PC-3 (cell line): ENCODE data around the gene RAB3B. TPM values are rescaled to one million over a fixed set of nuclear protein-coding genes. Genes with fewer than 3 reads are reported as not detected.

Experiments
- ATAC-seq: fragments of 200-7000 bp; cut with Tn5 transposase; 2 replicates; pipeline ENCODE4 v1.9.1; 2020; ENCODE audit warnings: mild to moderate bottlenecking, moderate library complexity
- BruUV-seq: library from RNA; stranded (reverse); fragments of 400-500 nt; replicated peaks from 2 replicates; lab custom pipeline; 2021; lab: Mats Ljungman, UMichigan
- CTCF ChIA-PET: fragments of 300-600 bp; sonication (Branson Sonifier 250); formaldehyde crosslinking; loops from one replicate; lab custom pipeline; 2022; ENCODE audit warnings: antibody characterized with exemption; lab: Charles Lee
- POLR2A ChIA-PET: fragments of 300-600 bp; sonication (Branson Sonifier 250); formaldehyde crosslinking; loops from one replicate; lab custom pipeline; 2022; ENCODE audit warnings: antibody characterized with exemption; ENCODE audit not compliant: unreplicated experiment; lab: Charles Lee
- DNase-seq: peaks from one replicate; pipeline ENCODE4 v3.0.0-alpha.2; 2015
- H2AFZ ChIP-seq: fragments of 300-600 bp; sonication (generic); 2 replicates; pipeline ENCODE4 v1.6.0; 2016; ENCODE audit warnings: antibody characterized with exemption, low read length
- H3F3A ChIP-seq: fragments of 300-600 bp; sonication (generic); one replicate; pipeline ENCODE4 v1.6.0; 2017; ENCODE audit warnings: antibody characterized with exemption, low read length, control low read depth, mild to moderate bottlenecking; ENCODE audit not compliant: unreplicated experiment
- H3K27ac ChIP-seq: fragments of 300-600 bp; sonication (generic); 2 replicates; pipeline ENCODE4 v1.5.1; 2016; ENCODE audit warnings: mild to moderate bottlenecking, low read length
- H3K27me3 ChIP-seq: fragments of 300-600 bp; sonication (generic); 2 replicates; pipeline ENCODE4 v1.6.1; 2016; ENCODE audit warnings: low read length, mixed read lengths
- H3K36me3 ChIP-seq: fragments of 300-600 bp; sonication (generic); 2 replicates; pipeline ENCODE4 v1.6.1; 2016; ENCODE audit warnings: low read depth, mixed run types, low read length, mixed read lengths
- H3K4me1 ChIP-seq: fragments of 300-600 bp; sonication (generic); 2 replicates; pipeline ENCODE4 v1.5.1; 2016; ENCODE audit warnings: low read length; ENCODE audit not compliant: insufficient read depth
- H3K4me2 ChIP-seq: fragments of 300-600 bp; sonication (generic); 2 replicates; pipeline ENCODE4 v1.6.0; 2016; ENCODE audit warnings: low read length
- H3K4me3 ChIP-seq: fragments of 300-600 bp; sonication (generic); 2 replicates; pipeline ENCODE4 v1.5.1; 2016; ENCODE audit warnings: mild to moderate bottlenecking, low read length, mixed read lengths
- H3K79me2 ChIP-seq: fragments of 300-600 bp; sonication (generic); 2 replicates; pipeline ENCODE4 v1.6.1; 2017; ENCODE audit warnings: low read length, mixed read lengths
- H3K9ac ChIP-seq: fragments of 300-600 bp; sonication (generic); 2 replicates; pipeline ENCODE4 v1.6.0; 2016; ENCODE audit warnings: mild to moderate bottlenecking, low read length
- H3K9me2 ChIP-seq: fragments of 300-600 bp; sonication (generic); replicated peaks from 2 replicates; pipeline ENCODE4 v1.6.1; 2016; ENCODE audit warnings: mixed run types, low read length, mixed read lengths
- H3K9me3 ChIP-seq: fragments of 300-600 bp; sonication (generic); 2 replicates; pipeline ENCODE4 v1.6.1; 2016; ENCODE audit warnings: low read length, mixed read lengths
- H4K20me1 ChIP-seq: fragments of 300-600 bp; sonication (generic); 2 replicates; pipeline ENCODE4 v1.6.1; 2016; ENCODE audit warnings: low read length, mixed read lengths
- EZH2 ChIP-seq: fragments of 300-600 bp; sonication (generic); IDR thresholded peaks from one replicate; pipeline ENCODE4 v1.6.1; 2017; ENCODE audit warnings: antibody characterized with exemption, mild to moderate bottlenecking, low read length; ENCODE audit not compliant: unreplicated experiment
- EZH2phosphoT487 ChIP-seq: fragments of 300-600 bp; sonication (generic); IDR thresholded peaks from 2 replicates; pipeline ENCODE4 v1.6.1; 2018; ENCODE audit warnings: mild to moderate bottlenecking, antibody characterized with exemption, low read length, borderline replicate concordance
- intact Hi-C: fragments of 100-400 bp; cut with micrococcal nuclease; formaldehyde crosslinking; loops from 2 replicates; pipeline ENCODE4 v1.9.0; 2023
- total RNA-seq: library from RNA; depleted of rRNA; stranded (reverse); fragments of >200 nt; gene quantifications from 2 replicates; pipeline ENCODE4 v1.2.3, GENCODE V29; 2014
- TF ChIP-seq, protein P1 (sequence below): fragments of 300-600 bp; sonication (generic); conservative IDR thresholded peaks from 2 replicates; pipeline ENCODE4 v1.5.1; 2017; ENCODE audit warnings: antibody characterized with exemption, low read depth, mild to moderate bottlenecking, low read length

RAB3B gene
- total RNA-seq, 1 experiment from 2014 or later, result 4.5 TPM

DNA sequence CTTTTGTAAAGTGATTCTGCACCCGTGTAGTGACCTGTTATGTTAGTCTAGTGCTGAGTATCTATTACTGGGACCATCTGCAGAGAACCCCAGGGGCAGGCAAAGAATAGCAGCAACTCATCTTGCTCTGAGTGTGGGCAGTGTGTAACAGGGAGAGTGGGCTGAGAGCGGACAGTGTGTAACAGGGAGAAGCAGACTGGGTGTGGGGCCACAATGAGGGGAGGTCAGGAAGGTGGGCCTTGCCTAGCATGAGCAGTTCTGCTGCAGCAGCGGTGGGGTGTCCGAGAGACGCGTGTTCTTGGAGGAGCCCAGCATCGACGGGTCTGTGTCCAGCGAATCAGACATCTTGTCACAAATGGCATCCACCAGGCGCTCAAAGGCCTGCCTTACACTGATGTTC lies 70.8 kb downstream of the RAB3B start:
- no peak overlapping the region for H2AFZ ChIP-seq
- H3K4me2 ChIP-seq, result no peak overlapping the region
- no peaks in the 10 kb centered on the region for H3K36me3 ChIP-seq
- no peaks in the 10 kb centered on the region for H3K9me2 ChIP-seq
- no peaks in the 10 kb centered on the region for H3F3A ChIP-seq
- no TSS peak for BruUV-seq
- H3K4me1 ChIP-seq, result peaks cover 26% of the 10 kb centered on the region
- H3K27ac ChIP-seq, result no peak overlapping the region
- H3K4me3 ChIP-seq, result no peak overlapping the region
- no peaks in the 10 kb centered on the region for H3K27me3 ChIP-seq
- ATAC-seq (0 out of 2 replicates have a peak, but pooled peaks have one; percentile 11), DNase-seq (no peak)
- H3K9ac ChIP-seq, result no peak overlapping the region
- ChIA-PET POLR2A (interaction anchor here (0.6 kb wide), 1 partner anchor 353 kb away, joined by 3 read pairs; no protein-coding TSS in a partner anchor), CTCF (no interaction called here)
- H4K20me1 ChIP-seq, result no peaks in the 10 kb centered on the region
- TF ChIP-seq EZH2phosphoT487, result no peak
- no peak for TF ChIP-seq EZH2
- TF ChIP-seq, protein P1, sequence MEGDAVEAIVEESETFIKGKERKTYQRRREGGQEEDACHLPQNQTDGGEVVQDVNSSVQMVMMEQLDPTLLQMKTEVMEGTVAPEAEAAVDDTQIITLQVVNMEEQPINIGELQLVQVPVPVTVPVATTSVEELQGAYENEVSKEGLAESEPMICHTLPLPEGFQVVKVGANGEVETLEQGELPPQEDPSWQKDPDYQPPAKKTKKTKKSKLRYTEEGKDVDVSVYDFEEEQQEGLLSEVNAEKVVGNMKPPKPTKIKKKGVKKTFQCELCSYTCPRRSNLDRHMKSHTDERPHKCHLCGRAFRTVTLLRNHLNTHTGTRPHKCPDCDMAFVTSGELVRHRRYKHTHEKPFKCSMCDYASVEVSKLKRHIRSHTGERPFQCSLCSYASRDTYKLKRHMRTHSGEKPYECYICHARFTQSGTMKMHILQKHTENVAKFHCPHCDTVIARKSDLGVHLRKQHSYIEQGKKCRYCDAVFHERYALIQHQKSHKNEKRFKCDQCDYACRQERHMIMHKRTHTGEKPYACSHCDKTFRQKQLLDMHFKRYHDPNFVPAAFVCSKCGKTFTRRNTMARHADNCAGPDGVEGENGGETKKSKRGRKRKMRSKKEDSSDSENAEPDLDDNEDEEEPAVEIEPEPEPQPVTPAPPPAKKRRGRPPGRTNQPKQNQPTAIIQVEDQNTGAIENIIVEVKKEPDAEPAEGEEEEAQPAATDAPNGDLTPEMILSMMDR, result no peak
- intact Hi-C loops, result no loop called here
- no peaks in the 10 kb centered on the region for H3K79me2 ChIP-seq
- no peaks in the 10 kb centered on the region for H3K9me3 ChIP-seq

DNA sequence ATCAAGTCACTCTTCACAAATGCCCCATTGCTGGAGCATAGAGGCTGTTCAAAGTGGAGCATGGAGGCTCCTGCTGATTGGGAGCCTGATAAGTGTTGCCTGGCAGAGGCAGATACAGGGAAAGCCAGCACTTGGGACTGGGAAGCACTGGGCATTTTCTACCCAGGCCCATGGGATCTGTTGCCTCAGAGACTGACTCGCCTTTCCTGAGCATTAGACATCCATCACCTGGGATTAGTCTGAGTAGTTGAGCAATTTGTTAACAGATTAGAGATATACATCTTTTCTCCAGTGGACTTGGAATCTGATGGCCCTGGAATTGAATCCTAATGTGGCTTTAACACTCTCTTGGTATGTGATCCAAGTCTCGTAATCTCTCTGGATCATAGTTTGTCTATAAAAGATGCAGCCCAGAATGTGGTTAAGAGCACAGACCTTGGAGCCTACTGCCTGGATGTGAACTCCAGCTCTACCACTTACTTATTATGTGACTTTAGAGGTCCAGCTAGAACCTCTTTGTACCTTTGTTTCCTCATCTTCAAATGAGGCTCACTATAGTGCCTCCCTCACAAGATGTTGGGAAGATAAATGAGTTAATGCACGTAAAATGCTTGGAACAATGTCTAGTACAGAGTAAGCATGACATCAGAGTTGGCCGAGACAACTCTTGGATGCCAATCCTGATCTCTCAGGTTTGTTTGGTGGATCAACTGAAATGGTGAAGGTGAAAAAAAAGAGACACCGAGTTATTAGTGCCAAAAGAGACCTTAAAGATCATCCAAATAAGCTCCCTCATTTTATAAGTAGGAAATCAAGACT lies 73.7 kb downstream of the RAB3B start:
- Histone ChIP-seq H3K9ac (no peak overlapping the region), H3K36me3 (no peaks in the 10 kb centered on the region), H3K79me2 (no peaks in the 10 kb centered on the region), H3K27me3 (no peaks in the 10 kb centered on the region), H4K20me1 (no peaks in the 10 kb centered on the region), H3F3A (no peaks in the 10 kb centered on the region), H2AFZ (no peak overlapping the region), H3K9me2 (no peaks in the 10 kb centered on the region), H3K4me1 (peaks cover 21% of the 10 kb centered on the region), H3K27ac (no peak overlapping the region), H3K4me2 (no peak overlapping the region), H3K4me3 (no peak overlapping the region), H3K9me3 (no peaks in the 10 kb centered on the region)
- ChIA-PET CTCF (no interaction called here), POLR2A (no interaction called here)
- peak; percentile 43 for DNase-seq
- ATAC-seq, result no peak
- TF ChIP-seq, protein P1, result no peak
- no peak for TF ChIP-seq EZH2phosphoT487
- no peak for TF ChIP-seq EZH2
- no TSS peak for BruUV-seq
- intact Hi-C loops, result no loop called here

DNA sequence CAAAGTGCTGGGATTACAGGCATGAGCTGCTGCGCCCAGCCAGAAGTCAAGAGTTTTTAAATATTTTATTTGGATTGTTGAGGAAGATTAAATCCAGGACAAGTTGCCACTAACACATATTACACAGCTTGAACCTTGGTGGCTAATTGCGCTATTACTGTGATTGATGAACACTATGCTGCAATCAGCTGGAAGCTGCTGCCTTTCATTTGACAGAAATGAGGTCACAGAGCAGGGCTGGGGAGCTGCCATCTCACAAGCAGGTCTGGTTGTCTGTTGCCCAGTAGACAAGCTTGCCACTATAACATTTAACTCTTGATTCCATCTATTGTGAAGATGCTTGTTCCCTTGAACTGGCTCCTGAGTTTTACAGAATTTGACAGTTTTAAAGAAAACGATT lies 74.5 kb downstream of the RAB3B start:
- no peaks in the 10 kb centered on the region for H3K9me2 ChIP-seq
- CTCF ChIA-PET, result no interaction called here
- intact Hi-C loops, result no loop called here
- H3K36me3 ChIP-seq, result no peaks in the 10 kb centered on the region
- H3K9me3 ChIP-seq, result no peaks in the 10 kb centered on the region
- TF ChIP-seq EZH2 (no peak), EZH2phosphoT487 (no peak)
- TF ChIP-seq, protein P1, result no peak
- no TSS peak for BruUV-seq
- no peak overlapping the region for H3K4me2 ChIP-seq
- no peak overlapping the region for H2AFZ ChIP-seq
- peaks cover 21% of the 10 kb centered on the region for H3K4me1 ChIP-seq
- no peak for ATAC-seq
- H3K27ac ChIP-seq, result no peak overlapping the region
- H4K20me1 ChIP-seq, result no peaks in the 10 kb centered on the region
- POLR2A ChIA-PET, result no interaction called here
- no peak overlapping the region for H3K9ac ChIP-seq
- H3K4me3 ChIP-seq, result no peak overlapping the region
- H3K27me3 ChIP-seq, result no peaks in the 10 kb centered on the region
- no peaks in the 10 kb centered on the region for H3F3A ChIP-seq
- no peaks in the 10 kb centered on the region for H3K79me2 ChIP-seq
- no peak for DNase-seq
